ENCODE measurements around the gene FBXO46.

FBXO46 gene

GRCh38 chr19:45682908-45683307 is 47.8 kb downstream of the FBXO46 start:
- no peak for DNase-seq (ENCODE audit: low spot score)

- DNase-seq (ENCODE audit: low spot score), result no peak
Observed at GRCh38 chr19:45682117-45682516, 48.6 kb downstream of the FBXO46 start.

GRCh38 chr19:45681391-45682015 is 49.2 kb downstream of the FBXO46 start:
- DNase-seq (ENCODE audit: low spot score), result peak; percentile 82

GRCh38 chr19:45677351-45678230 is 53.1 kb downstream of the FBXO46 start:
- DNase-seq (ENCODE audit: low spot score), result no peak

GRCh38 chr19:45676851-45677263 is 53.8 kb downstream of the FBXO46 start:
- DNase-seq (ENCODE audit: low spot score), result no peak

- DNase-seq (ENCODE audit: low spot score), result no peak
Observed at GRCh38 chr19:45674946-45675345, 55.8 kb downstream of the FBXO46 start.

GRCh38 chr19:45670670-45671453 is 59.8 kb downstream of the FBXO46 start:
- no peak for DNase-seq (ENCODE audit: low spot score)

- no peak for DNase-seq (ENCODE audit: low spot score)
Observed at GRCh38 chr19:45668342-45668871, 62.3 kb downstream of the FBXO46 start.

GRCh38 chr19:45667620-45668341 is 62.9 kb downstream of the FBXO46 start, which contains the start of gene GIPR:
TSS of gene GIPR (plus strand) at chr19:45668221. CDS start at chr19:45669521, 1,300 bp downstream.
- no peak for DNase-seq (ENCODE audit: low spot score)

GRCh38 chr19:45664575-45664974 is 66.1 kb downstream of the FBXO46 start:
- DNase-seq (ENCODE audit: low spot score), result no peak

- DNase-seq (ENCODE audit: low spot score), result no peak
Observed at GRCh38 chr19:45663800-45664199, 66.9 kb downstream of the FBXO46 start.

GRCh38 chr19:45660636-45661035 is 70.1 kb downstream of the FBXO46 start:
- DNase-seq (ENCODE audit: low spot score), result no peak

Data from left forelimb (tissue), 1 donor.